Stimulated activated CD4-positive, alpha-beta T cell treated with anti-CD3 and anti-CD28 coated beads, Interleukin-1b, Interleukin-23, amount 100 ng/mL, for 4 hours (primary cell): ENCODE results near the gene OVOL1.
A peak's percentile ranks its signal among the peaks of the same experiment; 100 is the strongest.
"Not testable (repeated sequence)": the region's sequence is repeated elsewhere in the genome, so short reads cannot be mapped to it uniquely, and the experiment has no call there.

ENCODE experiments used
- DNase-seq, 2 donors: peaks; one replicate each; pipeline ENCODE4 v3.0.0-alpha.2; 2020; ENCODE audit warnings: low read depth in 2 of 2

OVOL1 gene

DNA sequence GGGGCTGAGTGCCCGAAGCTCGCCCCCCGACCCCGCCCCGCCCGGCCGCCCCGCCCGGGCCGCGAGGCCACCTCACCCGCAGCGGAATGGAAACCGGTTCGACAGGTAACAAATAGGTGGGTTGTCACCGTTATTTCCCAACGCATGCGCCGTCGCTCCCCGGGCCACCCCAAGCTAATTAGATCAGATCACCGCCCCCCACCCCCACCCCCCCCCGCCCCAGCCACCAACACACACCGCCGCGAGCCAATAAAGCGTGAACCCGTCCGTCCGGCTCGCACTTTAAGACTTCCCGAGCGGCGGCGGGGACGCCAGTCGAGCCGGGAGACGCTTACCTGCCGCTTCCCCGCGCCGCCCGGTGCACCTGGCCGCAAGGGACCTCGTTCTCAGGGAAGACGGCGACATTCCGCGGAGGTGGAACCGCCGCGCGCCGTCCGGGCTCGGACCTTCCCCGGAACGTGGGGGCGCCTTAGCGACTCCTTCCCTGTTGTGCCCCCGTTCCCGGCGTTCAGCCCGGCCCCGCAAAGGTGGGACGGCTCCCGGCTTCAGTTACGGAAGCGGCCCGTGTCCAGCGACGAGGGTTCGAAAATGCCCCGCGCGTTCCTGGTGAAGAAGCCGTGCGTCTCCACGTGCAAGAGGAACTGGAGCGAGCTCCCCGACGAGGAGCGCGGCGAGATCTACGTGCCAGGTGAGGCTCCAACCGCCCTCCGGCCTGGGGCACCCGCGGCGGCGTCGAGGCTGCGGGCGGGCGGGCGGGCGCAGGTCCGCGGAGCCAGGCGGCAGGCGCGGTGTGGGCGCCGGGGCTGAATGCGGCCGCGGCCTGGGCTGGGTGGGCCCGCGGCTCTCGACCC is at the start of gene OVOL1:
TSS of gene OVOL1 (plus strand) at position 278 of the 851 bp plus-strand sequence. CDS start at position 589, 311 bp downstream.
- DNase-seq: peak; percentile 17 to 37

DNA sequence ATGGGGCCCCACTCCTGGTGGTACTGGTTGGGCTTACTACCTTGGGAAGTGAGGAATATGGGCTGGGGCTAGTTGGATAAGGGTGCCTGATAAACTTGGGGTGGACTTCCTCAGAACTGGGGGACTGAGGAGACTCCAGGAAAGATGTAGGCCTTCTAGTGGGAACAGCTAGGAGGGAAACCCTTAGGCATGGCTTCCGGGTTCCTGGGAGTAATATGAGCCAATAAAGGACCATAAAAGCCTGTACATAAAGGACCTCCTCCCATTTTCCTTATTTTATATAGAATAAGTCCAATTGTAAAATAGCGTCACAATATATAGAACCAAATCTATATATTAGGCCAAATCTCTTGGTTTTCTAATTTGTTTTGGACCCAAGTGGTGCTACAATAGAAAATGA is 47.8 kb upstream of the OVOL1 start:
- DNase-seq: no peak

GRCh38 chr11:65741185-65741584 is 45.7 kb upstream of the OVOL1 start:
- no peak for DNase-seq

- no peak for DNase-seq
These were observed 44.5 kb upstream of the OVOL1 start for GRCh38 chr11:65742353-65742752.

DNA sequence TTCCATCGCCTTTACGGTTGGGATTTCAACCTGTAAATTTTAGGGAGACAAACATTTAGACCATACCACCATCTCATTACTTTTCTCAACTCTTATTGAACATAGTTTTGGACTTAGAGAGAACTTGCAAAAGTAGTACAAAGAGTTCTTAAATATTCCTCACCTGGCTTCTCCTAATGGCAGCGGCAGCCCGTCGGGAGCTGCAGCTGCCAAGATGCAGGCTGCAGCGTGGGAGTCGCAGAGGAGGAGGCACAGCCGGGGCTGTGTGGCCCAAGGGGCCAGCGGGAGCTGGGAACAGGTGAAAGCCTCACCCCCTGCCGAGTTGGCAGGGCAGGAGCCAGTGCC is 43.2 kb upstream of the OVOL1 start:
- no peak for DNase-seq

DNA sequence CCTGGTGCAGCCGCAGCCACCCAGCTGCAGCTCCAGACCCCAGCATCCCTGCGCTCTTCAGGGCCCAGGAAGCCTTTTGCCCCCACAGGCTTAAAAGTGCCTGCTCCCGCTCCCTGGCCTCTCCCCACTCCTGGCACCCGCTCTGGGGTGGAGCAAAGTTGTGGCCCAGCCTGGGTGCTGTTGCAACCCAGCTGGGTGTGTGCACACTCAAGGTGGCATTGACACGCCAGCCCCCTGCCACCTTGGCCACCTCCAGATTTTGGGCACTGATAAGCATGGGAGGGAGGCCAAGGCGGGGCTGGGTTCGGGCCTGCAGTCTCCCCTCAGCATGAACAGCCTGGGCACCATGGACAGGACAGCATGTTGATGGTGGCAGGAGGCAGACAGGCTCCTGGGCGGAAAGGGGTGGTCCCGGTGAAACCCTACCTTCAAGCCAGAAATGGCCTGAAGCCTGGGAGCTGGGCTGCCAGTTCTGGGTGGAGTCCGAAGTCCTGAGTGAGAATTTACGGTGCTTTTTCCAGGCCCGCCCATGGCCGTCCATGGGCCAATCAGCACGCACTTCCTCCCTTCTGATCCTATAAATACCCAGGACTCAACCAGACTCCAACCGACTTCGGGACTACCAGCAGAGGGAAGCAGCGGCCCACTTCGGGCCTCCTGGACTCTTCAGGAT is 42.7 kb upstream of the OVOL1 start:
- no peak for DNase-seq

DNA sequence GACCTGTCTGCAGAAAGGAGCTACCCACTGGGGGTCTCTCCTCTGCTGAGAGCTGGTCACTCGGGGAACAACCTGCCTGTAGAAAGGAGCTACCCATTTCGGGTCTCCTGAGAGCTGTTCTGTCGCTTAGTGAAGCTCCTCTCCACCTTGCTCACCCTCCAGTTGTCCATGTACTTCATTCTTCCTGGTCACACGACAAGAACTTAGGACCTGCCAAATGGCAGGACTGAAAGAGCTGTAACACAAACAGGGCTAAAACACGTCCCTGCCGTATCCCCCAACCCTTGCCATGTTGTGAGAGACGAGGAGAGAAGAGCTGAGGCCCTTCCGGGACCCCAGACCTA is 42.2 kb upstream of the OVOL1 start:
- no peak for DNase-seq

DNA sequence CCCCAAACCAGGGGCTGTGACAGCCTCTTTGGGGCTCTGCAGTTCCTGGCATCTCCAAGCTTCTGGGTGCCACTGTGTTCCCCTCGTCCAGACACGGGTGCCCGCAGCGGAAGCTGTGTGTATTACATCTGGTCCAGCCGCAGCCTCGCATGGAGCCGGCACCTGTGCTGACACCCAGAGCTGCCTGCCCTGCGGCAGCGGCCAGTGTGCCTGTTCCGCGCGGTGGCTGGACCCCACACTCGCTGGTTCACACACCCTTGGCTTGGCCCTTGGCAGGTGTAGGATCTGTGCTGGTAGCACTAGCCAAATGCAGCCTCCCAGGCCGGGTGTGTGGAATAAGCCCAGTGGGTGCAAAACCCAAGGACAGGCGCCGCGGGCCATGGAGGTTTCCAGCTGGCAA is 41.8 kb upstream of the OVOL1 start:
- no peak for DNase-seq

DNA sequence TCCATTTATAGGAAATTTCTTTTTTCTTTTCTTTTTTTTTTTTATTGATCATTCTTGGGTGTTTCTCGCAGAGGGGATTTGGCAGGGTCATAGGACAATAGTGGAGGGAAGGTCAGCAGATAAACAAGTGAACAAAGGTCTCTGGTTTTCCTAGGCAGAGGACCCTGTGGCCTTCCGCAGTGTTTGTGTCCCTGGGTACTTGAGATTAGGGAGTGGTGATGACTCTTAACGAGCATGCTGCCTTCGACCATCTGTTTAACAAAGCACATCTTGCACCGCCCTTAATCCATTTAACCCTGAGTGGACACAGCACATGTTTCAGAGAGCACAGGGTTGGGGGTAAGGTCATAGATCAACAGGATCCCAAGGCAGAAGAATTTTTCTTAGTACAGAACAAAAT is 24.7 kb upstream of the OVOL1 start:
- not testable (repeated sequence) for DNase-seq

- DNase-seq: not testable (repeated sequence)
These were observed 24.0 kb upstream of the OVOL1 start for GRCh38 chr11:65762816-65763215.

DNA sequence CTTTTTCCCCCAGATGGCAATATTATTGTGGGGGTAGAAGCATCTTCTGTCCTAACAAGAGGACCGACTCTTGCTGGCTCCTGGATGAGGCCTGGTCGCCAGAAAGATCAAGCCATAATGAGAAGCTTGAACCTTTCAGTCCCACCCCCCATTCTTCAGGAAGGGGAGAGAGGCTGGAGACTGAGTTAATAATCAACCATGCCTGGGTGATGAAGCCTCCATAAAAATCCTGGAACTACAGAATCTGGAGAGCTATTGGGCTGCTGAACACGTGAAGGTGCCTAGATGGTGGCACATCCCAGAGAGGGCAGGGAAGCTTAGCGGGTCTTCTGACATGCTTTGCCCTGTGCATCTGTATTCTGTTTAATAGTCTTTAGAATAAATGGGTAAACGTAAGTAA is 22.4 kb upstream of the OVOL1 start:
- DNase-seq: no peak

DNA sequence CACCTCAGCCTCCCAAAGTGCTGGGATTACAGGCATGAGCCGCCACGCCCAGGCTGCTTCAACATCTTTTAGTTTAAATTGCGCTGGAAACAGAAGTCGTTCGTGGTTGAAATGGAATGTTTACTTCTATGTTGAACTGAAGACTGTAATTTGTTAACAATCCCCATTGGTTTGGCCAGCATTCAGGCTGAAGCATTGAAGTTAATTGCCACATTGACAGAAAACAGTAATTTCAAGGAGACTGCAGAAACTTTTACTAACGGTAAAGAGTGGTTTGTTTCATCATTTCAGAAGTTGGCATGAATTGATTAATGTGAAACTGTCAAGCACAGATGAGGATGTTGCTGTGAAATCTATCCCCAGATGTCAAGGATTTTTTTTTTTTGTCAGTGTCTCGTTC is 20.3 kb upstream of the OVOL1 start:
- no peak for DNase-seq

- DNase-seq: no peak
These were observed 19.5 kb upstream of the OVOL1 start for GRCh38 chr11:65767406-65767805.

- DNase-seq: not testable (repeated sequence)
These were observed 19.1 kb upstream of the OVOL1 start for GRCh38 chr11:65767806-65768205.

- DNase-seq: no peak
These were observed 15.8 kb upstream of the OVOL1 start for GRCh38 chr11:65770951-65771567.

DNA sequence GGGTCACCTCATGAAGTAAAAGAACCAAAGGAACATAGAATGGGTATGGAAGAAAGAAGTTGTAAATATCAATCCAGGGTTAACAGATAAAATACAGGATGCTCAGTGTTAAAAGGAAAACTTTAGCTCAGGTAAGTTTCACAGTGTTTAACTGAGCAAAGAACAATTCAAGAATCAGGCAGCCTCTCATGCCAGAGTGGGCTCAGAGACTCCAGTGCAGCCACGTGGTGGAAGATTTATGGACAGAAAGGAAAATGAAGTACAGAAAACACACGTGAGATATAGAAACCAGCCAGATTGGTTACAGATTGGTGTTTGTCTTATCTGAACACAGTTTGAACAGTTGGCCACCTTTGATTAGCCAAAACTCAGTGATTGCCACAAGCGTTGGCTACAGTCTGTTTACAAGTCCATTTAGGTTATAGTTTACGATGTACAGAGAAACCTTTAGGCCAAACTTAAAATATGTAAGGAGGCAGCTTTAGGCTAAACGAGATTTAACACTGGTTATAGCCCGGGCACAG is 15.2 kb upstream of the OVOL1 start:
- no peak for DNase-seq

DNA sequence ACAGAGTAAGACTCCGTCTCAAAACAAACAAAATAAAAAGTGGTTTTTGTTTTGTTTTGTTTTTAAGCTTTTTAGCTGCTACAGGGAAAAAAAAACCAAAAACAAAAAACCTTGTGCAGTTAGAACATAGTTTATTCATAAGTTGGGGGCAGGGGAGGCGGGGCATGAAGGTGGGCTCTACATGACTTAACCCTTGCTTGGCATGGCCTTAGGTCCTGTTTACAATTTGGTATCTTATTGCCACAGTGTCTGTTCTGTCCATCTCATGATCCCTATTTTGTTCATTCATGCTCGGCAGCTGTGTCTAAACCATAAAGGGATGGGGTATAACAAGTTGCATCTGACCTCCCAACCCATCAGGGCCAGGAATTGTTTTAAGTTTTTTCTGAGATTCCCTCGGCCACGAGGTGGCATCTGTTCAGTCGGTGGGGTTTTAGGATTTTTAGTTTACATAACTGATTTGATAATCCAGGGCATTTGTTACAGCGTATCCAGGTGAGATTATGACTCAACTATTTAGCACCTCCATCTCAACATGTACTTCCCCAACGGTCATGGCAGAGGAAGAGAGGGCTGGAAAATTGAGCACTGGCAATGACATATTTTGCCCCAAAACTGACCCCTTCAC is 13.0 kb upstream of the OVOL1 start:
- DNase-seq: no peak

- DNase-seq: no peak
These were observed 12.1 kb upstream of the OVOL1 start for GRCh38 chr11:65774525-65775306.

DNA sequence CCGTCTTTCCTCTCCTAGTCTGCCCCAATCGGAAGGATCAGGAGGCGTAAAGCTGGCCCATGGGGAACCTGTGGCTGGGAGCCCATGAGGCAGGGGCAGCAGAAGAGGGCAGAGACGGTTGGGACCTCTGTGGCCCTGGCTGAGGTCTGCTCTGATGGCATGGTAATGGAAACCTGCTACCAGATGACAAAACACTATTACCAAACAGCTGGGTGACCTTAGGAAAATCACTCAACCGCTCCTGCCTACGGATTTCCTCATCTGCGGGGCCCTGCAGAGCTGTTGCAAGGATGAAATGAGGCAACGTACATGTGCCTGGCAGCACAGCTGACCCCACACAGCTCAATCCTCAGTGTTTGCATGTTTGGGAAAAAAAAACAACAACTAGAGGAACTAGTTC is 10.7 kb upstream of the OVOL1 start:
- no peak for DNase-seq

DNA sequence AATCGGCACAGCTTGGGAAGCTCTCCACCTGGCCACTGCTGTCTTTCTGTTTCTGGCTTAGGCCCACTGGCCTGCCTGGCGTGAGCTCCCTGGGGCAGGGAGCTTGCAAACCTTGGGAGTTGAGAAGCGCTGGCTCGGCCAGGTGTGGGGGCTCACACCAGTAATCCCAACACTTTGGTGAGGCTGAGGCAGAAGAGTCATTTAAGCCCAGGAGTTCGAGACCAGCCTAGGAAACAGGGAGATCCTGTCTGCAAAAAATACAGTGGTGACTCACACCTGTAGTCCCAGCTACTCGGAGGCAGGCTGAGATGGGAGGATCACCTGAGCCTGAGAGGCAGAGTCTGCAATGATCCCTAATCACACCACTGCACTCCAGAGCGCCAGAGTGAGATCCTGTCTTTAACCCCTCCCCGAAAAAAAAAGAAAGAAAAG is 10.1 kb upstream of the OVOL1 start:
- DNase-seq: no peak

DNA sequence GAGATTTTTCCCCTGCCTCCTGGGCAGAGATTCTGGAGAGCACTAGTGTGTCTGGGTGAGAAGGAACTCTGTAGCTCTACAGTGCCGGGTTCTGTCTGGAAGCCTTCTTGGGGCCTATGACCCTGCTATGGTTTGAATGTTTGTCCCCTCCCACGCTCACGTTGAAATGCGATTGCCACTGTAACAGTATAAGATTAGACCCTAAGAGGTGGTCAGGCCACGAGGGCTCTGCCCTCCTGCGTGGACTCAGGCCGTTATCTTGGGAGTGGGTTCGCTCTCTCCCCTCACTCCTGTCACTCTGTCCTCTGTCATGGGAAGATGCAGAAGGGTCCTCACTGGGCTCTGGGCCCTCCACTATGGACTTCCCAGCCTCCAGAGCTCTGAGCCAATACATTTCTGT is 9.6 kb upstream of the OVOL1 start:
- DNase-seq: no peak
